GM12892 (cell line): ENCODE measurements around the gene CCDC127.
A peak's percentile ranks its signal among the peaks of the same experiment; 100 is the strongest.
"Not testable (repeated sequence)": the region's sequence is repeated elsewhere in the genome, so short reads cannot be mapped to it uniquely, and the experiment has no call there.

ENCODE experiments used
- DNase-seq: peaks from one replicate; pipeline ENCODE4 v3.0.0; 2011; ENCODE audit not compliant: insufficient read length
- FAIRE-seq: peaks from 2 replicates; lab custom pipeline; 2011; peaks lifted over from hg19 to GRCh38; lab: Jason Lieb, UNC
- POLR2A ChIP-seq: IDR thresholded peaks from 2 replicates; pipeline ENCODE4 v1.6.1; 2011; ENCODE audit warnings: low read depth, low read length, control low read depth
- POLR2AphosphoS5 ChIP-seq: IDR thresholded peaks from 2 replicates; pipeline ENCODE4 v1.6.1; 2011; ENCODE audit warnings: low read depth, low read length, control low read depth
- TAF1 ChIP-seq: IDR thresholded peaks from 2 replicates; pipeline ENCODE4 v1.6.1; 2011; ENCODE audit warnings: low read depth, mild to moderate bottlenecking, control low read depth, low read length, borderline replicate concordance

CCDC127 gene

DNA sequence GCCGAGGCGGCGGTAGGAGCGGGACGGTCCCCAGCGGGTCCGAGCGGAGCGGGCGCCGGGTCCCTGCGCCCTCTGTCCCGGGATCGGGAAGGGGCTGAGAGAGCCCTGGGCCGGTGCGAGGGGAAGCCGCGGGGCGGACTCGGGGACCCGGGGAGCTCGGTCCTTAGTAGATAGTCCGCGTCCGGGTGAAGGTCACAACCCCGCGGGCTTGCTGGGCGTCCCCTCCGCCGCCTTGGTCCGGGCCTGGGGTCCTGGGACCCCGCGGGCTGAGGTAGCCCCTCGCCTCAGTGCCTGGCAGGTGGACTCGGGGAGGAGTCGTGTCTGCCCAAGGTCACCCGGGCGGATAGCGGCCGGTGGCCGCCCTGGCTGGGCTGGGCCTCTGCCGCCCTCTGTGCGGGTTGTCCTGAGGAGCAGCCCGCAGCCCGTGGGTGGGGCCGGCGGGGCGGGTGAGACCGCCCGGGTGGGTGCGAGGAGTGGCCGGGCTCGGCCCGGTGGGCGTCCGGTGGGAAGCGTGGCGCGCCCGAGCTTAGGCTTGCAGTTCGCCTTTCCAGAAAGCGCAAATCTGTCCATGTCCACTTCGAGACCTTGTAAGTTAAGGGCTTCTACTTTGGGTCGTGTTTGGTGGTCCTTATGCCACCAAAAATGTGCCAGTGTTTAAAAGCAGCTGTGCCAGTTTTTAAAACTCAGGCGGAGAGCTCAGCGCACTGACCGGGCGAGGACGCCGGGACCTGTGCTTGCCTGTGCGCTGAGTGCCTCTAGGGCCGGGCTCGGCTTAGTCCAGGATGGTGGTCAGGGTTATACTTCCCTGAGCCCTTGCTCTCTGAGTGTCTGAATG is 721 bp upstream of the CCDC127 start:
- TF ChIP-seq TAF1 (no peak), POLR2A (0 out of 2 replicates have a peak, but pooled peaks have one; percentile 3)
- no peak for DNase-seq
- FAIRE-seq: no peak

DNA sequence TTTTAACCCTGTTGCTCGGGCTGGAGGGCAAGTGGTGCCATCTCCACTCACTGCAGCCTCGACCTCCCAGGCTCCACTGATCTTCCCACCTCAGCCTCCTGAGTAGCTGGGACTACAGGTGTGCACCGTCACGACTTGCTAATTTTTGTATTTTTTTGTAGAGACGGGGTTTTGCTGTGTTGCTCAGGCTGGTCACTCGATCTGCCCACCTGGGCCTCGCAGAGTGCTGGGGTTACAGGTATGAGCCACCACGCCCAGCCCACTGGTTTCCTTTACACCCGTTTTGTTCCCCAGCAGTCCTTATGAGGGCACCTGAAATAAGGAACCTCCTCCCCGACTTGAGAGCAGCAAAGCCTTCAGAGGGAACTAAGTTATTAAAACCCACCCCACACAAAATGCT is 1.9 kb downstream of the CCDC127 start:
- DNase-seq, FAIRE-seq: not testable (repeated sequence)

DNA sequence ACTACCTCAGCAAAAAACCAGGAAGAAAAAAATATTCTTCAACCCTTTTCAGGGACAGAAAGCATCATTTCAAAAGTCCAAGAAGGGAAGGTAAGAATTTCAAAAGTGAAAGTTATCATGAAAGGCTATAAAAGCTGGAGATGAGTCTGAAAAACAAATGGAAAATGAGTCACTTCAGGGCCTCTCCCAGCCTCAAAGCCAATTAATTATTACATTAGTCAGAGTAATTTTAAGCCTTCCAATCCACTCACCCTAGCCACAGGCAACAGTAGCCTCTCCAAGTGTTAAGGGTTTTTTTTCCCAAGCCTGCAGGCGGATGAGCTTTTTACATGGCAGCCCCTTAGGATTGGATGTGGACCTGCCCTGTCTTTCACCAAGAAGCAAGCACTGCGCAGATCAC is 2.7 kb downstream of the CCDC127 start:
- FAIRE-seq, DNase-seq: not testable (repeated sequence)

DNA sequence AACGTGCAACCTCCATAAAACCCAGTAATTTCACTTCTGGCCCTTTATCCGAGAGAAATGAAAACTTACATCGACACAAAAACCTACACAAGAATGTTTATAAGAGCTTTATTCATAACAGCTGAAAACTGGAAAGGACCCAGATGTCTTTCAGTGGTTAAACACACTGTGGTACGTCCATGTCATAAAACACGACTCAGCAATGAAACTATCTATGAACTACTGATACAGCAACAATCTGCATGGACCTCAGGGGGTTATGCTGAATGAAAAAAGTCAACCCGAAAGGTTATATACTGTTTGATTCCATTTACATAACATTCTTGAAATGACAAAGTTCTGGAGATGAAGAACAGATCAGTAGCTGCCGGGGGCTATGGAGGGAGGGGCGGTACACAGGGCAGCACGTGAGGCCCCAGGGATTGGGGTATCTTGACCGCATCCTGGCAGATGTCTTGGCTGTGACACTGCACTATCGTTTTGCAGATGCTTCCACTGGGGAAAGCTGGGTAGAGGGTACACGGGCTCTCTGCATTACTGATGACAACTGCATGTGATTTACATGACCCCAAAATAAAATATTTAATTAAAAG is 4.1 kb downstream of the CCDC127 start:
- FAIRE-seq (no peak), DNase-seq (no peak)
- TF ChIP-seq POLR2A (no peak), POLR2AphosphoS5 (no peak), TAF1 (no peak)

DNA sequence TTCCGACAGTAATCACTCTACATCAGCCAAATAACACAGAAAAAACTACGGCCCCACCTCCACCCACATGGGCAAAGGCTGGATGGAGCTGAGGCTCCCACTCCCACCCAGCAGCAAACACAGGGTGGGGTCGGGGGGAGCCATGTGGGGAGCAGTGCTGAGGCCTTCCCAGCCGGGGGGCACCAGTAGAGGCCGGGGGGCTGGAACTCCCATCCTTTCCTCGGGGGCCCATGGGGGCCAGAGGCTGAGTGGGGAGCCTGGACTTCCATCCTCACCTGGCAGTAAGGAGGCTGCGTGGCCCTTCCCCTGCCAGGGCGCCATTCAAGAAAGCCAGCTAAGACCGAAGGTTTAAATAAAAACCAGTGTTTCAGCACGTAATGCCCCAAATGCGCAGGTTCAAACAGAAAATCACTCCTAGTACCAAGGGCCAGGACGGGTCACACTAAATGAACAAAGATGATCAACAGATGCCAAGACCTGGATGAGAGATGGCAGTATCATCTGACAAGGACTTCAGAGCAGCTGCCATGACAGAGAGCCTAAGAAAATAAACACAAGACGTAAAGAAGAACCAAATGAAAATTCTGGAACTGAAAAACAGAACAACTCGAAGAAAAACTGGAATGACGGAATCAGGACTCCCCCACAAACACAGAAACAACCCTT is 9.4 kb downstream of the CCDC127 start:
- no peak for TF ChIP-seq POLR2A
- no peak for TF ChIP-seq TAF1
- TF ChIP-seq POLR2AphosphoS5: no peak
- FAIRE-seq (no peak), DNase-seq (no peak)

DNA sequence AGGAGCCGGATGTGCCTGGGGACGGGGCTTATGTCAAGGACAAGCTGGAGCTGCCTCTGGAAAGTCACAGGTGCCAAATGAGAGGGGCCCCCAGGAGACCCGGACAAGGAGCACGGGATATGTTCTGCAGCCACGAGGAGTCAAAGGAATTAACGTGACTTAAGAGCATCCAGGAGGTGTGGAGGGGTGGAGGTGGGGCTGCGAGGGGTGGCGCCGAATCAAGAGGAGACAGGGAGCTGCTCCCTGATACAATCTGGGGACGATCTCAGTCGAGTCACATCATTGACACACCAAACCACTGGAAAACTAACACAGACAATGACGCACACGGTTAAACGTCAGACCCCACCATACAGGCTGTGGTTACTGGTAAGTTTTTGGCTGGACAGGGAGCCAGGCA is 10.4 kb downstream of the CCDC127 start:
- no peak for TF ChIP-seq TAF1
- DNase-seq: no peak

DNA sequence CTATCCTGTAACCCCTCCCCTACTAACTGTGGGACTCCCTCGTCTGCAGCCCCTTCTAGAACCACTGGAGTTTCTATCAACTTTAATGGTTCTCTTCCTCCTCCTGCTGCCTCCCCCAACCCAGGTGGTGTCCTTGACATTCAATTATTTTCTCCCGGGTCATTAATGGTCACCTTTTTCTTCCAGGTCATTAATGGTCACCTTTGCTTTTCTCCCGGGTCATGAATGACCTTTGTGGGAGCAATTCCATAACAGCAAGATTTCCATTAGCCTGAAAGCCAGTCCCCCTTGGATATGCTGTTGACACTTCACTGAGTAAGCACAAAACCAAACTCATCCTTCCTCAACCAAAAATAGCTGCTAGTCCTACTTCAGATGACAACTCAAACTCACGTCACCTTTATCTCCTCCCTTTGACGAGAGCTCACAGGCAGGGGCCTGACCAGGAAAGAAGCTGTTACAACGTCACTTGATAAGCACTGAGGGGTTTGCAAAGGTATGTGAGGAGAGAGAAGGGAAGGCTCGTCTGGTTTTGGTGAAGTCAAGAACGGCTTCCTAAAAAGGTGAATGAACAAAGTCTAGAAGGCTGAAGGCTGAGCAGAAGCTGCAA is 10.9 kb downstream of the CCDC127 start:
- no peak for DNase-seq
- TF ChIP-seq POLR2A (no peak), TAF1 (no peak), POLR2AphosphoS5 (no peak)
- FAIRE-seq: no peak

More for the DNA sequence above, 10.4 kb downstream of the CCDC127 start:
- no peak for FAIRE-seq

DNA sequence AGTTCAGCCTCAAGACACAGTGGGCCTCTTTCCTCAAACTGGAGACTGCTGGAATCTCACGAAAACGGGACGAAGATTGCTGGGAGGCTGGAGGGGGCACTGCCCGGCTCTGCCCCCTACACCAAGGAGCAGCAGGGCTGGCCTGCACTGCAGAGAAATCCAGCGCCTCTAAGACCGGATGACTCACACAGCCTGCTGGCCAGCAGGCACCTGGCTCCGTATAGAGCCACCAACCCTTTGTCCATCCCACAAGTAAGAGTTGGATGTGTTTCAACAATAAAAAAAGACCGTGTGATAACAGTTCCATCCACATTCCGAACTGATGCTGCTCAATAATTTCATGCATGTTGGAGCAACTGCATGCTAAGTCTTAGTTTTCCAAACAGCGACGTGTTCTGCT is 11.5 kb downstream of the CCDC127 start:
- no peak for FAIRE-seq
- TF ChIP-seq POLR2A (no peak), TAF1 (no peak), POLR2AphosphoS5 (no peak)
- no peak for DNase-seq

DNA sequence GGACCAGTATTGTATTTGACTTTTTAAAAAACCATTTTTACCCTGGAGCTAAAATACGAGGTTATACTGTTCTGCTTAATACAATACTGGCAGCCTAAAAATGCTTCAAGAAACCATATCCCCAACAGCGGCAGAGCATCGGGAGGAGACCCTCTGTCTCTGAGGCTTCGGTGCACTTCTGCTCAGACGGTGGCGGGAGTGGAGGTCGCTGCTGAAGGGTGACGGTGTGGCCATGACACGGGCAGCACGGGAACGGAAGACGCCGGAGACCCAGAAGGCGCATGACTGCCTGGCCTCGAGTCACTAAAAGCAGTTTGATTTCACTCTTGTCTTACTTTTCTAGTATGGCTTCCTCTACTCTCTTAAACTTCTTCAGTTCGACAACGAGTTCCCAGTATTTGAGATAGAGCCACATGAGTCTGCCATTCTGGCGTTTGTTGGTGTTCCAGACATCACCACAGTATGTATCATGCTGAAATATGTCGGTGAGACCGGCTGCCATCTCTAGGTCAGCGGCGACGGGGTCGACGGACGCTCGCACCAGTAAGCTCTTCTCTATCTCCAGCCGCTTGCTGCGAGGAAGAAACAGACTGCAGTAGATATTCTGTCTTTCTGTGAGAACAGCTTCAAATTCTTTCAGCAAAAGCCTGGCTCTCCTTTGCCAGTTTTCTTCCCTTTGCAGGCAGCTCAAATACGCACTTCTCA is 12.8 kb downstream of the CCDC127 start:
- FAIRE-seq: no peak
- TF ChIP-seq POLR2AphosphoS5 (no peak), TAF1 (no peak), POLR2A (no peak)

DNA sequence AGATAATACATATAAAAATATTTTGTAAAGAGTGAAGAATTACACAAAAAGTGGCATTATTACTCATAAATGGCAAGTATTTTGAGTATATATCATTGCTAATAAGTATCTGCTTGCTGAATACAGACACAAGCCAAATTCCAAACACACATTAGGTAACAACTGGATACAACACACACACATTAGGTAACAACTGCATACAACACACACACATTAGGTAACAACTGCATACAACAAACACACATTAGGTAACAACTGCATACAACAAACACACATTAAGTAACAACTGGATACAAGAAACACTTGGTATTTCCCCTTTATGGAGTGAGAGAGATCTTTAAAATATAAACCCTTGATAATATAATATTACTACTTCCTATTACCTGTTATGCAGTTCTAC is 13.5 kb downstream of the CCDC127 start:
- TF ChIP-seq TAF1 (no peak), POLR2AphosphoS5 (no peak), POLR2A (no peak)
- FAIRE-seq: no peak
- no peak for DNase-seq

More for the DNA sequence above, 12.8 kb downstream of the CCDC127 start:
- no peak for DNase-seq

DNA sequence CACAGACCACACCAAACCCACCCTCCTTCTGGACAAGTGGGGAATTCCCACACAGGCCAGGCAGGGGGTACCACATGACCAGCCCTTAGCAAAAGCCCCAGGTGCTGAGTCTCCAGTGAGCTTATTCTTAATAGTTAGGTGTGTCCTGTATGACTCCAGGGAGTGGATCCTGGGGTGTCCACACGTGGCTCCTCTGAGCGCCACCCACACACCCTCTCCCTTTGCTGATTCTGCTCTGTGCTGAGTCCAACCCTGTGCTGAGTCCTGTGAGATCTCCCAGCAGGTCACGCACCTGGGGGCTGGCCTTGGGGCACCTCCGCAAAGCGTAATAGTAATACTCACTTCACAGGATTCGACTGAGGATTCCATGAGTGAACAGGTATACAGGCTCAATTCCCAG is 14.0 kb downstream of the CCDC127 start:
- TF ChIP-seq TAF1 (no peak), POLR2AphosphoS5 (no peak), POLR2A (no peak)
- FAIRE-seq: no peak
- no peak for DNase-seq
